SK-N-MC (cell line): ENCODE measurements around the gene PARP14.

Experiments
- EZH2 ChIP-seq: fragments of 200-600 bp; sonication (generic); IDR thresholded peaks from one replicate; pipeline ENCODE4 v1.6.1; 2017; ENCODE audit warnings: antibody characterized with exemption
- POLR2AphosphoS5 ChIP-seq: IDR thresholded peaks from 2 replicates; pipeline ENCODE4 v1.6.1; 2012; ENCODE audit warnings: mild to moderate bottlenecking, low read depth, low read length, borderline replicate concordance

- TF ChIP-seq EZH2, result no peak
- TF ChIP-seq POLR2AphosphoS5, result no peak
Measured at GRCh38 chr3:122674339-122674738, 6.3 kb upstream of the PARP14 start.
